Measurements from ENCODE around the gene NUDT2. TPM values are rescaled to one million over a fixed set of nuclear protein-coding genes. Genes with fewer than 3 reads are reported as not detected.

The NUDT2 gene
- total RNA-seq, 1 experiment from 2014 or later: 10.4 TPM

GRCh38 chr9:34392511-34392910 lies 63.1 kb downstream of the NUDT2 start:
- H4K20me1 ChIP-seq (ENCODE audit: insufficient read depth, low read depth, low read length): no peaks in the 10 kb centered on the region
- no peak overlapping the region for H3K27ac ChIP-seq (ENCODE audit: low read length)
- H3K9me3 ChIP-seq (ENCODE audit: low read length): no peaks in the 10 kb centered on the region
- no peaks in the 10 kb centered on the region for H3K36me3 ChIP-seq (ENCODE audit: insufficient read depth, low read length)
- H2AFZ ChIP-seq (ENCODE audit: low read length): no peak overlapping the region
- no peaks in the 10 kb centered on the region for H3K4me1 ChIP-seq (ENCODE audit: low read length)
- no peak for DNase-seq
- no peaks in the 10 kb centered on the region for H3K9me2 ChIP-seq (replicated peaks; ENCODE audit: insufficient read depth, low read length)
- no peaks in the 10 kb centered on the region for H3K27me3 ChIP-seq (ENCODE audit: low read length)
- no peak overlapping the region for H3K9ac ChIP-seq (ENCODE audit: low read length)
- H3K4me2 ChIP-seq (ENCODE audit: low read depth, low read length, poor library complexity, severe bottlenecking): no peak overlapping the region
- H3K4me3 ChIP-seq (ENCODE audit: low read length): no peak overlapping the region
- H3K79me2 ChIP-seq (ENCODE audit: low read length): no peaks in the 10 kb centered on the region

Small RNA genes lying within 50 kb of the gene (small RNA-seq; reads per million reads assigned to genes)
- gene RF00019: not detected
- gene RNU2-50P: 0.28 reads per million

Other genes starting within 250 kb of the NUDT2 start
- 56.7 and 86.3 TPM in 2 replicates for gene DCAF12, start 202.9 kb upstream of the NUDT2 start, total RNA-seq (2014; rRNA removed; shearing (Covaris generic); ENCODE audit: low replicate concordance)
- 18.3 and 22.6 TPM in 2 replicates for gene UBAP1, start 150.5 kb upstream of the NUDT2 start, total RNA-seq (2014; rRNA removed; shearing (Covaris generic); ENCODE audit: low replicate concordance)
- 6.5 and 7.0 TPM in 2 replicates for gene KIF24, start 301 bp upstream of the NUDT2 start, total RNA-seq (2014; rRNA removed; shearing (Covaris generic); ENCODE audit: low replicate concordance)
- gene MYORG, start 47.3 kb downstream of the NUDT2 start, total RNA-seq (2014; rRNA removed; shearing (Covaris generic); ENCODE audit: low replicate concordance): 0.45 and 1.7 TPM in 2 replicates
- gene FAM219A, start 129.0 kb downstream of the NUDT2 start, total RNA-seq (2014; rRNA removed; shearing (Covaris generic); ENCODE audit: low replicate concordance): 3.7 and 4.5 TPM in 2 replicates
- 1.6 and 3.4 TPM in 2 replicates for gene DNAI1, start 129.2 kb downstream of the NUDT2 start, total RNA-seq (2014; rRNA removed; shearing (Covaris generic); ENCODE audit: low replicate concordance)
- gene ENHO, start 193.4 kb downstream of the NUDT2 start, total RNA-seq (2014; rRNA removed; shearing (Covaris generic); ENCODE audit: low replicate concordance): 14.1 and 16.0 TPM in 2 replicates